Adrenal gland (tissue), 12 donors: Measurements from ENCODE around the gene FGF19. TPM values are rescaled to one million over a fixed set of nuclear protein-coding genes. Genes with fewer than 3 reads are reported as not detected.

Experiments
- DNase-seq, 7 donors: peaks; one replicate each; pipeline ENCODE4 v3.0.0-alpha.2; 2019 to 2020
- H3K27ac ChIP-seq, 5 donors: fragments of 200-600 bp; sonication (generic) in 4 of 5; 1 replicate in 3 of 5; 2 replicates in 2 of 5; pipeline versions ENCODE4 v1.5.1 to v1.8.0; 2016 to 2020; ENCODE audit warnings: mild to moderate bottlenecking in 1 of 5
- H3K27me3 ChIP-seq: fragments of 200-600 bp; 2 replicates; pipeline ENCODE4 v1.8.0; 2021
- H3K36me3 ChIP-seq, 2 donors: fragments of 200-600 bp; replicated peaks in 1 of 2; 1 replicate in 1 of 2; 2 replicates in 1 of 2; pipeline versions ENCODE4 v1.5.1 to v1.8.0; 2018 to 2022
- H3K4me1 ChIP-seq, 2 donors: fragments of 200-600 bp; replicated peaks in 1 of 2; 1 replicate in 1 of 2; 2 replicates in 1 of 2; pipeline versions ENCODE4 v1.5.1 to v1.8.0; 2018 to 2021
- H3K4me3 ChIP-seq, 4 donors: fragments of 200-600 bp; sonication (generic) in 3 of 4; one replicate each; pipeline ENCODE4 v1.5.1; 2016 to 2018
- H3K9me3 ChIP-seq, 3 donors: fragments of 200-600 bp; sonication (generic) in 1 of 3; replicated peaks in 1 of 3; 1 replicate in 2 of 3; 2 replicates in 1 of 3; pipeline versions ENCODE4 v1.5.1 to v1.8.0; 2016 to 2021
- POLR2A ChIP-seq, 2 donors: fragments of 450-650 bp; IDR thresholded peaks; one replicate each; pipeline ENCODE4 v1.6.1; 2017; ENCODE audit warnings: antibody characterized with exemption in 2 of 2, mild to moderate bottlenecking in 2 of 2, moderate library complexity in 1 of 2
- WGBS, 4 donors: extraction: QIAGEN DNeasy Blood & Tissue Kit in 2 of 4; methylation state at CpG; one replicate each; pipeline versions ENCODE4 v1.1.5 to v1.1.7; 2013 to 2017; 5-methylcytosine and 5-hydroxymethylcytosine counted together
- intact Hi-C, 2 donors: fragments of 100-400 bp; cut with DNase I; formaldehyde crosslinking; loops; one replicate each; pipeline versions ENCODE4 v1.14.1 to v1.15.0; 2022 to 2023
- polyA plus RNA-seq, 3 donors: library from polyadenylated mRNA; stranded (reverse); fragments of 200-250 nt in 2 of 3; fragments of 350-450 nt in 1 of 3; fragmentation: Illumina TruSeq in 1 of 3; extraction: RNeasy Lipid Tissue Mini Kit (QIAGEN cat#74804) in 1 of 3; gene quantifications; one replicate each; pipeline ENCODE4 v1.2.3, GENCODE V29; 2013 to 2014
- total RNA-seq, 9 donors: library from RNA; depleted of rRNA in 4 of 9; stranded (reverse); fragments of >200 nt in 4 of 9; fragments of 120-200 nt in 1 of 9; fragmentation: NEBNext Ultra II Directional in 1 of 9; extraction: Animal tissue kit (Norgen Biotek cat#: 25700) in 1 of 9; gene quantifications; one replicate each; pipeline versions ENCODE4 v1.1.0 to v1.2.4, GENCODE V29; 2013 to 2023
- TF ChIP-seq, protein P1 (sequence below), 6 experiments: fragments of 450-650 bp in 4 of 6; fragments of 200-600 bp in 2 of 6; sonication (generic) in 1 of 6; IDR thresholded peaks; 1 replicate in 5 of 6; 2 replicates in 1 of 6; pipeline versions ENCODE4 v1.5.1 to v1.8.0; 2016 to 2021; ENCODE audit warnings: antibody characterized with exemption in 6 of 6, mild to moderate bottlenecking in 2 of 6, moderate library complexity in 1 of 6
- donor health status: healthy with polysubstance abuse.
- donor health status: Bipolar disorder and iron deficiency.
- donor health status: DM: yes; HTN: yes; CAD: no.
- donor health status: DM: no; HTN: no; CAD: no.
- donor health status: DM: no; HTN: no; CAD: no.
- donor health status: DM: yes; HTN: yes; CAD: no.

The FGF19 gene
- total and polyA plus RNA-seq, 12 donors, result not detected

- Histone ChIP-seq H3K4me1 (no peaks in the 10 kb centered on the region), H3K9me3 (no peaks in the 10 kb centered on the region), H3K36me3 (no peaks in the 10 kb centered on the region), H3K27ac (no peak overlapping the region), H3K27me3 (no peaks in the 10 kb centered on the region), H3K4me3 (no peak overlapping the region)
- TF ChIP-seq, protein P1, sequence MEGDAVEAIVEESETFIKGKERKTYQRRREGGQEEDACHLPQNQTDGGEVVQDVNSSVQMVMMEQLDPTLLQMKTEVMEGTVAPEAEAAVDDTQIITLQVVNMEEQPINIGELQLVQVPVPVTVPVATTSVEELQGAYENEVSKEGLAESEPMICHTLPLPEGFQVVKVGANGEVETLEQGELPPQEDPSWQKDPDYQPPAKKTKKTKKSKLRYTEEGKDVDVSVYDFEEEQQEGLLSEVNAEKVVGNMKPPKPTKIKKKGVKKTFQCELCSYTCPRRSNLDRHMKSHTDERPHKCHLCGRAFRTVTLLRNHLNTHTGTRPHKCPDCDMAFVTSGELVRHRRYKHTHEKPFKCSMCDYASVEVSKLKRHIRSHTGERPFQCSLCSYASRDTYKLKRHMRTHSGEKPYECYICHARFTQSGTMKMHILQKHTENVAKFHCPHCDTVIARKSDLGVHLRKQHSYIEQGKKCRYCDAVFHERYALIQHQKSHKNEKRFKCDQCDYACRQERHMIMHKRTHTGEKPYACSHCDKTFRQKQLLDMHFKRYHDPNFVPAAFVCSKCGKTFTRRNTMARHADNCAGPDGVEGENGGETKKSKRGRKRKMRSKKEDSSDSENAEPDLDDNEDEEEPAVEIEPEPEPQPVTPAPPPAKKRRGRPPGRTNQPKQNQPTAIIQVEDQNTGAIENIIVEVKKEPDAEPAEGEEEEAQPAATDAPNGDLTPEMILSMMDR (IDR thresholded peaks at IDR 0.05), result no peak
- no peak for TF ChIP-seq POLR2A (IDR thresholded peaks at IDR 0.05)
- 63 to 68% (median 67%) methylated on average over 7 of the region's 7 CpGs for WGBS, 4 donors
- intact Hi-C loops, result no loop called here
- DNase-seq, result peak in 2 of 7 donors; percentile 22 to 23
Observed at GRCh38 chr11:69744435-69744834, 40.6 kb upstream of the FGF19 start.

DNA sequence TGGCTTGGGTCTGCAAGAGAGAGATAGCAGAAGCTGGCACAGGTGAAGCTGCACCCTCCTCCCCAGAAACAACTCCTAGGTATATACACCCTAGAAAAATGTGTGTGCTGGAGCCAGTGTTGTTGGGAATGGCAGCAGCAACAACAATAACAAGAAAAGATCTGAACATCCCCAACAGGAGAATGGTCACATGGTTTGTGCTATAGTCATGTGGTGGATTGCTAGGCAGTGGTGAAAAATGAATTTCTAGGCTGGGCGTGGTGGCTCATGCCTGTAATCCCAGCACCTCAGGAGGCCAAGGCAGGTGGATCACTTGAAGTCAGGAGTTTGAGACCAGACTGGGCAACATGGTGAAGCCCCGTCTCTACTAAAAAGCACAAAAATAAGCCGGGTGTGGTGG is 31.0 kb upstream of the FGF19 start:
- Histone ChIP-seq H3K4me1 (no peaks in the 10 kb centered on the region), H3K36me3 (no peaks in the 10 kb centered on the region), H3K4me3 (no peak overlapping the region), H3K9me3 (peaks cover 0 to 7% (median 0%) of the 10 kb centered on the region in 3 donors), H3K27ac (no peak overlapping the region), H3K27me3 (peaks cover 5% of the 10 kb centered on the region)
- TF ChIP-seq POLR2A (IDR thresholded peaks at IDR 0.05), result no peak
- TF ChIP-seq, protein P1 (IDR thresholded peaks at IDR 0.05), result no peak
- intact Hi-C loops, result no loop called here
- DNase-seq, result no peak
- WGBS, 4 donors, result 83 to 90% (median 88%) methylated on average over 3 of the region's 3 CpGs

- Histone ChIP-seq H3K4me1 (no peaks in the 10 kb centered on the region), H3K27ac (no peak overlapping the region), H3K27me3 (peaks cover 5% of the 10 kb centered on the region), H3K4me3 (no peak overlapping the region), H3K36me3 (no peaks in the 10 kb centered on the region), H3K9me3 (peaks cover 0 to 7% (median 0%) of the 10 kb centered on the region in 3 donors)
- intact Hi-C loops, result no loop called here
- 89 to 96% (median 93%) methylated on average over 2 of the region's 2 CpGs for WGBS, 4 donors
- no peak for DNase-seq
- no peak for TF ChIP-seq POLR2A (IDR thresholded peaks at IDR 0.05)
- TF ChIP-seq, protein P1 (IDR thresholded peaks at IDR 0.05), result no peak
Observed at GRCh38 chr11:69734367-69734766, 30.5 kb upstream of the FGF19 start.

GRCh38 chr11:69732910-69733309 is 29.1 kb upstream of the FGF19 start:
- no peak overlapping the region for H3K4me3 ChIP-seq
- no peaks in the 10 kb centered on the region for H3K4me1 ChIP-seq
- no peak for TF ChIP-seq POLR2A (IDR thresholded peaks at IDR 0.05)
- TF ChIP-seq, protein P1 (IDR thresholded peaks at IDR 0.05), result no peak
- no peaks in the 10 kb centered on the region for H3K36me3 ChIP-seq
- H3K27me3 ChIP-seq, result peaks cover 5% of the 10 kb centered on the region
- H3K27ac ChIP-seq, result no peak overlapping the region
- H3K9me3 ChIP-seq, result no peaks in the 10 kb centered on the region
- intact Hi-C loops, result no loop called here
- WGBS, 4 donors, result 68 to 77% (median 74%) methylated on average over 4 to 7 of the region's 7 CpGs
- no peak for DNase-seq
